B cell (primary cell): Measurements from ENCODE around the gene MBOAT1.

ENCODE experiments used
- CTCF ChIP-seq: fragments of 200-600 bp; IDR thresholded peaks from one replicate; pipeline ENCODE4 v1.8.0; 2022; ENCODE audit warnings: antibody characterized with exemption, mild to moderate bottlenecking
- EZH2 ChIP-seq: IDR thresholded peaks from 2 replicates; pipeline ENCODE4 v1.6.1; 2012; ENCODE audit warnings: borderline replicate concordance, low read depth, mild to moderate bottlenecking, moderate library complexity, low read length; ENCODE audit not compliant: insufficient read depth, poor library complexity, severe bottlenecking

GRCh38 chr6:20117474-20117873 is 94.8 kb downstream of the MBOAT1 start:
- no peak for TF ChIP-seq CTCF
- no peak for TF ChIP-seq EZH2
